ENCODE results near the gene SEL1L. TPM values are rescaled to one million over a fixed set of nuclear protein-coding genes. Genes with fewer than 3 reads are reported as not detected.
"Not testable (repeated sequence)": the region's sequence is repeated elsewhere in the genome, so short reads cannot be mapped to it uniquely, and the experiment has no call there.

The SEL1L gene
- total RNA-seq, 2 donors from 2014 or later: 42.2 to 81.4 TPM

DNA sequence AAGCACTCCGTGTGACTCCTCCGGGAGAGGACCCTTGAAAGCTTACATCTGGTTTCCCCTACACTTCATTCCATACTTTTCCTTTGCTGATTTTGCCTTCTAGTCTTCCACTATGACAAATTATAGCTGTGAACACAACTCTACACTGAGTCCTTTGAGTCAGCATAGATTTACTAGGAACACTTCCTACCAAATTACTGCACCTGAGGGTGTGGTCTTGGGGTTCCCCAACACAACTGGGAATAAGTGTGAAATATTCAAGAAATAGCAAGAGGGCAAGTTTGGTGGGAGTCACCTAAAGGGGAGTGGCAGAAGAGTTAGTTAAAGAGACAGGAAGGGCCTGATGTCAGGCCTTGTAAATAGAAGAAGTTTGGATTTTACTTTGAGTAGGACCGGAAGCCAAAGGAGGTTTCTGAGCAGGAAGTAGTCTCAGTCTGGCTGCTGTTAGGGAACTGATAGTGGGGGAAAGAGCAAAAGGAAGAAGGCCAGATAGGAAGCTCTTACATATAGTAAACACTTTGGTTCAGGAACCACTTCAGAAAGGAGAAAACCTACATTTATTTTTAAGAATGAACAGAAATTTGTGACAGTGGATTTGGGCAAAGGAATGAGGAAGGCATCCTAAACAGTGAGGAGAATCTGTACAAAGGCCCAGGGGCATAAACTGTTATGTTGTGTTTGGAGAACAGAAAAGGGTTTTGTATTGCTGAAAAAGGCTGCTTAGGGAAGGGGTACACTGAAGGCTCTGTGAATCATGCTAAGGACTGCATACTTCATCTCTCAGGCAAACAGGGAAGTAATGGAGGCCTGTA lies 14.2 kb downstream of the SEL1L start:
- Histone ChIP-seq H3K27me3 (replicated peaks; ENCODE audit: insufficient read depth) (no peaks in the 10 kb centered on the region), H3K36me3 (no peaks in the 10 kb centered on the region), H3K27ac (peak overlapping the region; percentile 48 to 76), H3K4me3 (no peak overlapping the region), H3K9me3 (no peaks in the 10 kb centered on the region), H3K4me1 (replicated peaks) (peaks cover 15% of the 10 kb centered on the region)
- intact Hi-C loops (cut with DNase I): no loop called here
- WGBS: 28% methylated on average over 3 of the region's 3 CpGs
- TF ChIP-seq POLR2A (IDR thresholded peaks at IDR 0.05): no peak
- TF ChIP-seq, protein P1, sequence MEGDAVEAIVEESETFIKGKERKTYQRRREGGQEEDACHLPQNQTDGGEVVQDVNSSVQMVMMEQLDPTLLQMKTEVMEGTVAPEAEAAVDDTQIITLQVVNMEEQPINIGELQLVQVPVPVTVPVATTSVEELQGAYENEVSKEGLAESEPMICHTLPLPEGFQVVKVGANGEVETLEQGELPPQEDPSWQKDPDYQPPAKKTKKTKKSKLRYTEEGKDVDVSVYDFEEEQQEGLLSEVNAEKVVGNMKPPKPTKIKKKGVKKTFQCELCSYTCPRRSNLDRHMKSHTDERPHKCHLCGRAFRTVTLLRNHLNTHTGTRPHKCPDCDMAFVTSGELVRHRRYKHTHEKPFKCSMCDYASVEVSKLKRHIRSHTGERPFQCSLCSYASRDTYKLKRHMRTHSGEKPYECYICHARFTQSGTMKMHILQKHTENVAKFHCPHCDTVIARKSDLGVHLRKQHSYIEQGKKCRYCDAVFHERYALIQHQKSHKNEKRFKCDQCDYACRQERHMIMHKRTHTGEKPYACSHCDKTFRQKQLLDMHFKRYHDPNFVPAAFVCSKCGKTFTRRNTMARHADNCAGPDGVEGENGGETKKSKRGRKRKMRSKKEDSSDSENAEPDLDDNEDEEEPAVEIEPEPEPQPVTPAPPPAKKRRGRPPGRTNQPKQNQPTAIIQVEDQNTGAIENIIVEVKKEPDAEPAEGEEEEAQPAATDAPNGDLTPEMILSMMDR (IDR thresholded peaks at IDR 0.05): no peak
- TF ChIP-seq POLR2AphosphoS5 (IDR thresholded peaks at IDR 0.05): peak; percentile 36
- DNase-seq (ENCODE audit: low spot score): no peak

DNA sequence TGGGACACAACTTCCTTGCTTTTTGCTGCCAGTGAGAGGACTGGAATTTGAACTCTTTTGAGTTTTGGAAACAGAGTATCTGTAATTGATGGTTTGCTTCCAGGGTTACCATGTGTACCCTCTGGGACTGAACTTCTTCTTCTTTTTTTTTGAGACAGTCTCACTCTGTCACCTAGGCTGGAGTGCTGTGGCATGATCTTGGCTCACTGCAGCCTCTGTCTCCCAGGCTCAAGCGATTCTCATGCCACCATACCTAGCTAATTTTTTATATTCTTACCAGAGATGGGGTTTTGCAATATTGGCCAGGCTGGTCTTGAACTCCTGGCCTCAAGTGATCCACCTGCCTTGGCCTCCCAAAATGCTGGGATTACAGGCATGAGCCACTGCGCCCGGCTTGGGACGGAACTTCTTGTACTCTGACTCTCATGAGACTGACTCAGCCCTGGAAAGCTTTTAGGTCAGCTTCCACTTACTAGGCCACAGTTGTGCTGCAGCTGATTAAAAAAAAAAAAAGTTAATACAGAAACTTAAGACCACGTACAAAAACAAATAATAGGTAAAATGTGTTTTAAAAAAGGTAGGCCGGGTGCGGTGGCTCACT lies 15.8 kb downstream of the SEL1L start:
- no peak for TF ChIP-seq POLR2AphosphoS5 (IDR thresholded peaks at IDR 0.05)
- TF ChIP-seq, protein P1 (IDR thresholded peaks at IDR 0.05): no peak
- no peak for TF ChIP-seq POLR2A (IDR thresholded peaks at IDR 0.05)
- H3K4me1 ChIP-seq (replicated peaks): peaks cover 15% of the 10 kb centered on the region
- H3K36me3 ChIP-seq: no peaks in the 10 kb centered on the region
- no peaks in the 10 kb centered on the region for H3K27me3 ChIP-seq (replicated peaks; ENCODE audit: insufficient read depth)
- 51% methylated on average over 7 of the region's 7 CpGs for WGBS
- intact Hi-C loops (cut with DNase I): no loop called here
- no peaks in the 10 kb centered on the region for H3K9me3 ChIP-seq
- no peak overlapping the region for H3K4me3 ChIP-seq
- H3K27ac ChIP-seq: peak overlapping the region; percentile 59 to 76
- no peak for DNase-seq (ENCODE audit: low spot score)

DNA sequence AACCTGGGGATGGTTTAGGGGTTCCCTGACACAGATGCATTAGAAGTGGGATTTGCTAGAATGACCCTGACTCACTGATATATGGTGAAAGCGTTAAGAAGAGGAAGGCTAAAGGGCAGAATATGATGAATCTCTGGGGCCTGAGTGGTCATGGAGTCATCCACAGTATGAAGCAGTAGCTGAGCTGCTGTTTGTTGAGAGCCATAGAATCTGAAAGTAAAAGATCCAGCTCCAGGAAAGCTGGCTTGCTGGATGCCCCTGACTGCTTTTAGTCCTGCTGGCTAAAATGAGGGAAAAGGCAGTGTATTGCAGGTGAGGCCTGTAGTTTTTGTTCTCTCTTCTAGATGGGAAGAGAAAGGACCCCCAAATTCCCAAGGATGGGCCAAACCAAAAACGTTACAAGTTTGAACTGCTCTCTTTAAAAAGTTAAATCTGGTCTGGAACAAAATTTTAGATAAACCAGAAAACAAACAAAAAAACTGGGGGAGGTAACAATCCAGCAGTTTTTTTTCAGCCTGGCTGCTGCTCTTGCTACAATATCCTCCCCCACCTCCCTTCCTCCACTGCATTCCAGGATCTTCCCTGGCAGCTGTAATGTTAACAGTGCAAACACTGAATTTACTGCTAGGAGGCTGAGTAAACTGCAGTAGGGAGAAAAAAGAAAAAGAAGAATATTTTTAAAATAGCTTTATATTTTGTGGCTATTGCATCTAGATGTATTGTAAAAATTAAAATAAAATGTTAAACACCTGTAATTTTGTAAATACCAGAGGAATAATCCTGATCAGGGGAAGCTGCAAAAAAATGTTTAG lies 16.5 kb downstream of the SEL1L start:
- intact Hi-C loops (cut with DNase I): no loop called here
- no peak overlapping the region for H3K4me3 ChIP-seq
- H3K36me3 ChIP-seq: no peaks in the 10 kb centered on the region
- H3K4me1 ChIP-seq (replicated peaks): peaks cover 15% of the 10 kb centered on the region
- H3K27me3 ChIP-seq (replicated peaks; ENCODE audit: insufficient read depth): no peaks in the 10 kb centered on the region
- 23% methylated on average over 2 of the region's 2 CpGs for WGBS
- TF ChIP-seq POLR2AphosphoS5 (IDR thresholded peaks at IDR 0.05): peak; percentile 86
- TF ChIP-seq POLR2A (IDR thresholded peaks at IDR 0.05): no peak
- H3K9me3 ChIP-seq: no peaks in the 10 kb centered on the region
- H3K27ac ChIP-seq: peak overlapping the region; percentile 59 to 76
- peak; percentile 69 for DNase-seq (ENCODE audit: low spot score)

DNA sequence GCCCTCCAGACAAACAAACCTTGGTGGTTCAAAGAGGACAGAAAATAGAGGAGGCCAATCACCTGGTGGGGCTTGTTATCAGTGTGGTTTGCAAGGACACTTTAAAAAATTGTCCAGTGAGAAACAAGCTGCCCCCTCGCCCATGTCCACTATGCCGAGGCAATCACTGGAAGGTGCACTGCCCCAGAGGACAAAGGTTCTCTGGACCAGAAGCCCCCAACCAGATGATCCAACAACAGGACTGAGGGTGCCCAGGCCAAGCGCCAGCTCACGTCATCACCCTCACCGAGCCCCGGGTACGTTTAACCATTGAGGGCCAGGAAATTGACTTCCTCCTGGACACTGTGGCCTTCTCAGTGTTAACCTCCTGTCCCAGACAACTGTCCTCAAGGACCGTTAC lies 17.7 kb downstream of the SEL1L start:
- H3K4me1 ChIP-seq (replicated peaks): peaks cover 15% of the 10 kb centered on the region
- H3K36me3 ChIP-seq; H3K9me3 ChIP-seq; H3K27ac ChIP-seq; H3K27me3 ChIP-seq (replicated peaks; ENCODE audit: insufficient read depth); DNase-seq (ENCODE audit: low spot score); H3K4me3 ChIP-seq; intact Hi-C loops (cut with DNase I): not testable (repeated sequence)
- 91% methylated on average over 8 of the region's 8 CpGs for WGBS

DNA sequence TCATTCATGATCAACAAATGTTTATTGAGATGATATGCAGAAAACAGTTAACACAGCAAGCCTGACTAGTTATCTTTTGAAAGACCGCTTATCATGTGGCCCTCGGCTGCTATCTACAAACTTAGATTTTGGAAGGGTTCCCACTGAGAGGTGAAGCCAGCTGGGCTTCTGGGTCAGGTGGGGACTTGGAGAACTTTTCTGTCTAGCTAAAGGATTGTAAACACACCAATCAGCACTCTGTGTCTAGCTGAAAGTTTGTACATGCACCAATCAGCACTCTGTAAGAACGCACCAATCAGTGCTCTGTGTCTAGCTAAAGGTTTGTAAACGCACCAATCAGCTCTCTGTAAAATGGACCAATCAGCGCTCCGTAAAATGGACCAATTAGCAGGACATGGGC lies 20.8 kb downstream of the SEL1L start:
- WGBS: 88% methylated on average over 6 of the region's 6 CpGs

More for the DNA sequence above, 20.8 kb downstream of the SEL1L start:
- H3K36me3 ChIP-seq; DNase-seq (ENCODE audit: low spot score); H3K9me3 ChIP-seq; intact Hi-C loops (cut with DNase I); H3K4me3 ChIP-seq; H3K27me3 ChIP-seq (replicated peaks; ENCODE audit: insufficient read depth); H3K27ac ChIP-seq: not testable (repeated sequence)
- H3K4me1 ChIP-seq (replicated peaks): peaks cover 14% of the 10 kb centered on the region
